Measurements from ENCODE around the gene GPN3.
"Not testable (repeated sequence)": the region's sequence is repeated elsewhere in the genome, so short reads cannot be mapped to it uniquely, and the experiment has no call there.

GPN3 gene

GRCh38 chr12:110468214-110469048 is at the start of gene GPN3, which contains the start of gene FAM216A:
GPN3 (minus strand) TSS chr12:110468257; CDS start chr12:110468203, 54 bp downstream.
FAM216A (plus strand) TSS chr12:110468845; CDS start chr12:110468876, 31 bp downstream.
- peak; percentile 98 to 99 for DNase-seq

GRCh38 chr12:110516995-110517394 is 48.9 kb upstream of the GPN3 start:
- DNase-seq = no peak

GRCh38 chr12:110514363-110514762 is 46.3 kb upstream of the GPN3 start:
- no peak for DNase-seq

GRCh38 chr12:110513842-110514241 is 45.8 kb upstream of the GPN3 start:
- no peak for DNase-seq

DNA sequence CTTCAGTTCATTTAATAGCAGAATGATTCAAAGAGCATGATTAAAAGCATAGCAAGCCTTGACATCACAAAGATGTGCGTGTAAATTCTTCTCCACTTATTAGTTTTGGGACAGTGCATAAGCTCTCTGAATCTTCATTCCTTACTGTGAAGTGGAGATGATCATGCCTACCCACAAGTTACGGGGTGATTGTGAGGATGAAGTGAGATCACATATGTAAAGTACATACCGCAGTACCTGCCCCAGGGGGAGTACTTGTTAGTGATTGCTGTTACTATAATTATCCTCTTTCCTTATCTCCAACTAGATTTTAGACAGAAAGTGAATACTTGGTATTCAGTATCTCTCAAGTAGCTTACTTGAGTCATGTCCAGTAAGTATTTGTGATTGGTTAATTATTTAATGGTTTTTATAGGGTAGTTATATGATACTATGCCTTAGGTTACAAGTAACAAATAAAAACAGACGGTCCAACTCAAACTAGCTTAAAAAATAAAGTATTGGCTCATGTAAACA is 40.1 kb upstream of the GPN3 start:
- DNase-seq = no peak

DNA sequence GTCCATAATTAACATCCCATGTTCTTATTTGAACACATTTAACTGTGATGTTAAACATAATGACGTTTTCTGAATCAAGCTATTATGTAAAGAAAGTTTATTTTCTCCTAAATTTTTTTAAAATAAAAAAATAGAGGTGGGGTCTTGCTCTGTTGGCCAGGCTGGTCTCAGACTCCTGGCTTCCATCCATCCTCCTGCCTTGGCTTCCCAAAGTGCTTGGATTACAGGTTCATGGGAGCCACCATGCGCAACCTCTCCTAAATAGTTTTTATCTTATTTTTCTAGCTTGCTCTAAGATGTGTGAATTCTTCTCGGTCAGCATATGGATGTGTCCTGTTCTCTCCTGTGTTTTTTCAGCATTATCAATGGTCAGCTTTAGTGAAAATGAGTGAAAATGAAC is 37.3 kb upstream of the GPN3 start:
- DNase-seq = no peak

GRCh38 chr12:110503432-110503831 is 35.4 kb upstream of the GPN3 start:
- DNase-seq = no peak

DNA sequence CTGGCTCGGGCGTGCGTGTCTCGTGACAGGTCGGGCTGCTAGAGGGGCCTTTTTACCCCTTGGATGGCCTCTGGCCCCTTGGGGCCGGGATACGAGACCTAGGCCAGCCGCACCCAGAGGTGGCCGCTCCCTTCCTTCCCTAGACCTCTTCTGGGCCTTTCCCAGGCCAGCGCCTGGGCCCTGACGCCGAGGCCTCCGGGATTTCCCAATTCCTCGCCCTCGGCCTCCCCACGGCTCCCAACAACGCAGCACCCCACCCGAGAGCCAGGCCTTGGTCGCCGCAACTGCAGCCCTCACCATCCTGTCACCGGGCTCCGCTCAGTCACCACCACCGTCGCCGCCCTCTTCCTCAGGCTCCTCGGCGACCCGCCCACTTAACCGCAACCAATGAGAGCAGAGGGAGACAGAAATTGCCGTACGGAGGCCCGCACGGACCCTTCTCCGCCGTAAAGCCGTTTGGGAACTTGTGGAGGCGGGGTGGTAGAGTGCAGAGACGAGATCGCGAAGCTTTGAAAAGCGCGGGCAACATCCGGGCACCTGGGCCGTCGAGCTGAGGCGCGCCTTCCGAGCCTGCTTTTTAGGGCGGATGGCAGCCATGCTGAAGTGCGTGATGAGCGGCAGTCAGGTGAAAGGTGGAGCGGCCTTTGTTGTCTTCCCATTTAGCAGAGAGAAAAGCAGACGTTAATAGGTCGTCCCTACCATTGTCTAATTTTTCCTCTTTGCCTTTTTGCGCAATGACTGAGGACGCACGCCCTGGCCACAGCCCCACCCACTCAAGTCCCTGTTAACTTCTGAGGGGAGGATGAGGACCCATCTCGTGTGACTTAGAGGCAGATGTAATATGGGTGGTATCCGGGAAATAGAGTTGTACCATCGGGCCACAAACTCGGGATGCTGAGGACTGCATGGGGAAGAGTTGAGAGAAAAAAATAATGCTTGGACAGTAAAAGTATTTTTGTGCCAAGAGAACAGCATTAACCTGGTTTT is 34.0 kb upstream of the GPN3 start, which contains the start of the genes RAD9B and VPS29:
Gene RAD9B, plus strand, starts transcription at position 580 of the 987 bp plus-strand sequence. Its CDS starts 7 bp downstream, at position 587.
Gene VPS29, minus strand, starts transcription at position 360 of the 987 bp plus-strand sequence. Its CDS starts 60 bp downstream, at position 300.
- peak; percentile 97 to 98 for DNase-seq

GRCh38 chr12:110501399-110501751 is 33.3 kb upstream of the GPN3 start:
- peak; percentile 51 to 82 for DNase-seq

GRCh38 chr12:110498984-110499706 is 31.1 kb upstream of the GPN3 start:
- no peak for DNase-seq

DNA sequence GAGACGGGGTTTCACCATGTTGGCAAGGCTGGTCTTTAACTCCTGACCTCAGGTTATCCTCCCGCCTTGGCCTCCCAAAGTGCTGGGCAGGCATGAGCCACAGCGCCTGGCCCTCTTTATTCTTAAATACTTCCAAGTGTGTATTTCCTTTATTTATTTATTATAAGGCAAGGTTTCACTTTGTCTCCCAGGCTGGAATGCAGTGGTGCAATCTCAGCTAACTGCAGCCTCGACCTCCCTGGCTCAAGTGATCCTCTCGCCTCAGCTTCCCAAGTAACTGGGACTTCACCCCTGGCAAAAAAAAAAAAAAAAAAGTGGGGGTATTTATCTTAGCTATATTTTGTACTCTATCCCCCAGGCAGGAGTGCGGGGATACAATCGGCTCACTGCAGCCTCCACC is 7.4 kb upstream of the GPN3 start:
- no peak for DNase-seq

- DNase-seq = no peak
Observed at GRCh38 chr12:110467847-110468213, 227 bp downstream of the GPN3 start.

GRCh38 chr12:110466791-110467190 is 1.3 kb downstream of the GPN3 start:
- DNase-seq = no peak

GRCh38 chr12:110465765-110466164 is 2.3 kb downstream of the GPN3 start:
- not testable (repeated sequence) for DNase-seq

DNA sequence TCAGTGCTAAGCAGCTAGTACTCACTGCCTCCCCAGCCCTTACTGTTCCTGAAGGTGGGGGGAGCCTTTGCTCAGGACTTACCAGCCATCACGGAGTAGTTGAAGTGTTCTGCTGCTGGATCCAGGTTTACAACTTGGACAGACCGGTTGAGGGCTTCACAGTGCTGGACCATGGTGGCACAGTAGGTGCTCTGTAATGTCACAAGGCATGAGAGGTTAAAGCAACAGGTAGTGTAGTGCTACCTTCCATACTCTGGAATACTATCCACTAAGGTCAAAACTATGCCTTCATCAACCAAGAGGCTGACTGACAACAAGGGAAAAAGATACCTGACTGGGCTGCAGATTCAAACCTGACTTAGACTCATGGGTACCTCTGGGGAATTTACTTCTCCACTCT is 3.0 kb downstream of the GPN3 start:
- DNase-seq = no peak

GRCh38 chr12:110461189-110461588 is 6.9 kb downstream of the GPN3 start:
- DNase-seq = not testable (repeated sequence)

- no peak for DNase-seq
Observed at GRCh38 chr12:110458756-110459155, 9.3 kb downstream of the GPN3 start.

DNA sequence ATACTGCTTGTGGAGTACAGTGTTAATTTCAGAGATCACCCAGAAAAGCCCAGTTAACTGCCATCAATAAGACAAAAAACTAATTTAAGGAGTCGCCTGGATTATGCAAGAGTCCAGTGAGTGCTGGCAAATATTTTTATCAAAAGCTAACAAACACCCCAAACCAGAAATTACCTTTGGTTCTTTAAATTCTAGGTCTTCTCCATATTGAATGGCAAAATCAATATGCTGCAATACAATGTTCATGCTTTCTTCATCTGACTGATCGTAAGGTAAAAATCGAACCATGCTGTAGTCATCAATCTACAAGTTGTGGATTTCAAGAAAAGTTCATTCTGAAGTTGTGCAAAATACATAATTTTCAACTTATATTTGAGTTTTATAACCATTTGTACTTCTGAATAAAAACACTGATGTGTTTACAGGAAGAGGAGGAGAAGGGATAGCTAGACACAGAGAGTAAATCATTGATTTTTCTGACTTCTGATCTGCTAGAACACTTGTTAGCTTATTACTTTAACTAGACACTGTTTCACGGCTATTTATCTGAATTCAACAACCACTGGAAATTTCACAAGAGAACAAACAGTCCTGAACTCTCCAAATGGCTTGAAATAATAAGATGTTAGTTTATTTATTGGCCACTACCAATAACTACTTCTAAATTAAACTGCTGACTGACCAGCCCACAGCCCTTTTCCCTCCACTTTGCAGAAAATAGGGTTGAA is 14.3 kb downstream of the GPN3 start:
- DNase-seq = no peak

- no peak for DNase-seq
Observed at GRCh38 chr12:110451263-110451662, 16.8 kb downstream of the GPN3 start.

DNA sequence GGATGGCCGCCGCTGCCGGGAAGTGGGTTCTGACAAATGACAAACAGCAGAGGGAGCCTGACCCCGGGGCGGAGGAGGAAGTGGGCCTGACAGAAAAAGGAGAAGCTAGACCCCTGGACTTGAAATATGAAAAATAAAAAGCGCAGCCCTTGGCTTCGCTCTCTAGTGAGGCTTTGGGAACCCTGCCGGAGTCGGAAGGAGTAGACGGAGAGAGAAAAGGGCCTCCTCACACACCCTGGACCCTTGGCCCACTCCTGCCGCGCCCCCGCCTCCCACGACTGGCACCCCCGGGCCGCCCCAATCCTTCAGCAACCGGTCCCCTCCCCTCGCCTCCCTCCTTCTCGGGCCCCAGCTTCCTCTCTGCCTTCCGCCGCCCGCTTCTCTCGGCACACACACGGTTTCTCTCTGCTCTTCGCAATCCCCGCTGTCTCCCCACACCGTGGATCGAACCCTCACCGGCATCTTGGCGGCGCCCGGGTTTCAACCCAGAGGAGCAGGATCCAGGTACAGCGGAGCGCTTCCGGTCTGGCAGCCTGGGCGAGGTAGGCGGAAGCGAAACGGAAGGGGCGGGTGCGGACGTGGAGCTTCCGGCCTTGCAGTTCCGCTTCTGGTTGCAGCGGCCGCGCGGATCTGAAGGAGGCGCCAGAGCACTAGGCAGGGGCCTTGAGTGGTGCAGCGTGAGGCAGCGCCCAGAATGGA is 18.1 kb downstream of the GPN3 start, which contains the start of gene ARPC3:
Gene ARPC3, minus strand, starts transcription at position 539 of the 699 bp plus-strand sequence. Its CDS starts 77 bp downstream, at position 462.
- peak; percentile 96 for DNase-seq

GRCh38 chr12:110444455-110444854 is 23.6 kb downstream of the GPN3 start:
- DNase-seq = no peak

Measured in NCI-H2081 (cell line).